GM18502 (cell line): ENCODE data around the gene FER.
"Not testable (repeated sequence)": the region's sequence is repeated elsewhere in the genome, so short reads cannot be mapped to it uniquely, and the experiment has no call there.

ENCODE experiments used
- ATAC-seq: cut with Tn5 transposase; IDR thresholded peaks from one replicate; pipeline ENCODE4 v1.9.1; 2021; ENCODE audit warnings: mild to moderate bottlenecking; ENCODE audit not compliant: unreplicated experiment, poor library complexity

Gene FER

GRCh38 chr5:108942701-108943100 is 195.0 kb downstream of the FER start:
- ATAC-seq: no peak

DNA sequence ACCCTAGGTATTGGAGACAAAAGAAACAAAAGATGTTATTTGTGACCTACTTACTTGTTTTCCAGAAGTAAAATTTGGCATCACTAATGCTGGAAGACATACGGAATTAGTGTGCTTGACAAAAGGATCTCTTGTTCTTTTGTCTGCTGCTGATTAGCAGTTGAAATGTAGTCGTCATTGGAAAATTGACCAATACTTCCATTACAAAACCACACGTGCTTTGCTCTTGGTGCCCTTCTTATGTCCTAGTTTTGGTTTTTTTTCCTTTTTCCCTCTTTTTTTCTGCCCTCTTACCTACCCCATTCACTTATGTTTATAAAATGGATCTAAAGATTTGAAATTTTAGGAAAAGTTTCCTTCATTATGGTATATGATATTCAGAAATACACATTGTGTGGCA is 197.4 kb downstream of the FER start:
- ATAC-seq: no peak

- ATAC-seq: no peak
Measured at GRCh38 chr5:108946008-108946407, 198.3 kb downstream of the FER start.

DNA sequence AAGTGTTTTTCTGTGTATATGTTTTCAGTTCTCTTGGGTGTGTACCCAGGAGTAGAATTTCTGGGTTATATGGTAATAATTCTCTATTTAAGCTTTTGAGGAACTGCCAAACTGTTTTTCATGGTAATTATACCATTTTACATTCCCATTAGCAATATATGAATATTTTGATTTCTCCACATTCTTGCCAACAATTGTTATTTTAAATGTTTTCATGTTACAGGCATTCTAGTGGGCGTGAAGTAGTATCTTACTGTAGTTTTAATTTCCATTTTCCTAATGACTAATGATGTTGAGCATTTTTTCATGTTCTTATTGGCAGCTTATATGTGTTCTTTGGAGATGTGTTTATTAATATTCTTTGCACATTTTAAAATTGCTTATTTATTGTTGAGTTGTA is 199.5 kb downstream of the FER start:
- no peak for ATAC-seq

- no peak for ATAC-seq
Measured at GRCh38 chr5:108950276-108950675, 202.6 kb downstream of the FER start.

GRCh38 chr5:108953940-108954339 is 206.2 kb downstream of the FER start:
- no peak for ATAC-seq

GRCh38 chr5:108957333-108957732 is 209.6 kb downstream of the FER start:
- no peak for ATAC-seq

DNA sequence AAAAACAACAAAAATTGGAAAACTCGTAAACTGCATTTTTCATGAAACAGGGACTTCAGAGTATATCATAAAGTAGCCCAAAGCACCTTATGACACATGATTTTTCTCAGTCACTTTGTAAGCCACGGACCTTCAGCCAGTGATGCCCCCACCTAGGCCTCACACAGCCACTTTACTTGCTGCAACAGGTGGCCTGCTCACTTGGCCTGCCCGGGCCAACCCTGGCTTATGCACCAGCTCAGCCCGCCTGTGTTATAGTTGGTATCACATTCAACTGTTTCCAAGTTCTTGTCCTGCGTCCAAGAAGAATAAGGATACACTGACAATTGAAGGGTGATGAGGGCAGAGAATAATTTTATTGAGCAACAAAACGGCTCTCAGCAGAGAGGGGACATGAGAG is 219.2 kb downstream of the FER start:
- ATAC-seq: no peak

GRCh38 chr5:108974594-108974993 is 226.9 kb downstream of the FER start:
- ATAC-seq: no peak

DNA sequence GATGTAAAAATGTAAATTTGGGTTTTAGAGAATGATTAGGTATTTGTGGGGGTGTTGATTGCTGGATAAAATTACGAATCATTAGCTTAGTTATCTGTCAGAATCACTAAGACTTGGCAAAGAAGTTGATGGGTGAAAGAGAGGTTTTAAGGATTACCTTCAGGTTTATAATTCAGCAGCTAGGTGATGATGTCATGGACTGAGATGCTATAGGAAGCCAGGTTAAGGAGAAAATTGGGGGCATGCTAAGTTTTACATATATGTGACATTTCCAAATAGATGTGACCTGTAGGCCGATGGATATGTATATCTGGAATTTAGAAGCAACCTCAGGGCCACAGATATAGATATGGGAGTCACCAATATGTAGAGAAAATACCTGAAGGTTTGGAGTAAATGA is 228.0 kb downstream of the FER start:
- no peak for ATAC-seq

DNA sequence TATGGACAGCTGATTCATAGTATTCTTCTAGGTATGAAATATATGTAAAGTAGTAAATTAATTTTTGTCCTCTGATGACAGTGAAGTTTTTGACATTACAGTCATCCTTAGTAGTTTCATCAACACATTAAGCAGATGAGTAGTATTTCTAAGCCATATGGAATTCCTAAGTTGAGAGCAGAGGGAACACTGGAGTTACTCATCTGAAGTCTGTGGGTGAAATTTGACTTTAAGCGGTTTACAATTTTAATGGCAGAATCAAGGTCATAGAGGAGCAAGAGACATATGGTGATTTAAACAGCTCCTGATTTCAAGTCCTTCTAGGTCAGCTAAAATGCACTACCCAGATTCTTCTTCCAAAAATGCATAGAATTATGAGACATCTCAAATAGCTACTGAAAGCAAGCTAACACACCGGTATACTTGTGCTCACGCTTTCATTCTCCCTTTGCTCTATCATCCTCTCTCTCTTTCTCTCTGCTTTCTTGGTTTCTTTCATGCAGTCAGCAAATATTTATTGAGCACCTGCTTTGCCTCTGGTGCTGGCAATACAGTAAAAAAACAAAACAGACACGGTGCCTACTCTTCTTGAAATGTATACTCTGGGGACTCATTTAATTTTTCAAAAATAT is 235.9 kb downstream of the FER start:
- no peak for ATAC-seq

DNA sequence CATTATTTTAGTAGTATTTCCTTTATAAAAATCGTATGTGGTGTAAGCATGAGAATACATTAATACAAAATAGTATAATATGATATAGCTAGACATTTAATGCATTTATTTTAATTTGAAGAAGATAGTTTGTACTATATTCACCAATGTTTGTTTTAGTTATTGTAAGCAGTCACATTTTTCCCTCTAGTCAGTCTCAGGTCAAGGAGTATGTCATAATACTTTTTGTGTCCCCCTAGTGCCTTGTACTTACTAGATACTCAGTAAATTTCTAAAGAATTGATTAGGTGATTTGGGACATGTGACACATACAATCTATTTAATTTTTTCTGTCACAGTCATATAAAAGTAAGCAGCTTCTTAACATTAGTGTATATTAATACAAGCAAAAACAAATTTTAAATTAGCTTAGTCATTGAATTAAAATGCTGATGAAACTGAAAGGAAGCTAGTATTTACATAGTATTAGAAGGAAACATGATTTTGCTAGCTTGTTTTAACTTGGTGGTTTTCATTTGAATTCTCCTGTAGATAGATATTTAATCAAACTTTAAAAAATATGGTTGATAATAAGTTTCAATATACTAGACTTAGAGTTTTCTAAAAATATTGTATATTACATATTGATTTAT is 242.2 kb downstream of the FER start:
- ATAC-seq: no peak

- ATAC-seq: not testable (repeated sequence)
Measured at GRCh38 chr5:108992396-108993085, 244.8 kb downstream of the FER start.

DNA sequence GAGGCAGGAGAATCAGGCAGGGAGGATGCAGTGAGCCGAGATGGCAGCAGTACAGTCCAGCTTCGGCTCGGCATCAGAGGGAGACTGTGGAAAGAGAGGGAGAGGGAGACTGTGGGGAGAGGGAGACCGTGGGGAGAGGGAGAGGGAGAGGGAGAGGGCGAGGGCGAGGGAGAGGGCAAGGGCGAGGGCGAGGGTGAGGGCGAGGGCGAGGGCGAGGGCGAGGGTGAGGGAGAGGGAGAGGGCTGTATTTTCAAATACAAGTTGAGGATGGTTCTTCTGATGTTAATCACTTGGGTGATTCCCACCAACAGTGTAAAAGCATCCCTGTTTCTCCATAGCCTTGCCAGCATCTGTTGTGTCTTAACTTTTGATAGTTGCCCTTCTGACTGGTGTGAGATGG is 245.7 kb downstream of the FER start:
- not testable (repeated sequence) for ATAC-seq

- ATAC-seq: no peak
Measured at GRCh38 chr5:108997720-108998119, 250.0 kb downstream of the FER start.

- no peak for ATAC-seq
Measured at GRCh38 chr5:108998216-108998615, 250.5 kb downstream of the FER start.

- peak; percentile 75 for ATAC-seq
Measured at GRCh38 chr5:109003928-109004327, 256.2 kb downstream of the FER start.

DNA sequence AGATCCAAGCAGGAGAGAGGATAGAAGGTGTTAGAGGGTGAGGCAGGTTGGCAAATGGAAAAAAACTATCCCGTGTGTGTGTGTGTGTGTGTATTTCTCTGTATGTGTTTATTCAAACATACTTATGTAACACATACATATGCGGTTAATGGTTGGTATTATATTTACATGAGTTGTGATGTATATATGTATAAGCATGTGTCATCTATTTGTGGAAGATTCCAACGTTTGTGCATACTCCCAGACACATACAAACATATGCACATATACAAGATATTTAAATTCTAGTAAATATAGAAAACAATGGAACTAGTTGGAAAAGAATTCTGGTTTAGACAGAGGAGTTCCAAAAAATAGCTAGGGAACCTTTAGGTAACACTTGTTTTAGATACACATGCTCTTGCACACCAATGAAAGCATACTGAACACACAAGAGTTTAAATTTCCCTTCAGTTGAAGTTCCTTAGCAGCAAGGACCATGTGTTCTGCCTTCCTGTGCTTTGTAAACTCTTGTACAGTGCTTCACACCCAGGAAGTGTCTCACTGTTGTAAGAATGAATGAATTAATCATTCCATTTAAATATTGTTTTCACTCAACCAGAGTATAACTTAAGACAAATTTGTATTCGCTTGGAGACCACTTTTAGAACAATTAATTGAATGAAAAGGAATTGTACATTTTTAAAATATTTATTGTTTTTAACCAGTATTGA is 257.8 kb downstream of the FER start:
- ATAC-seq: no peak

DNA sequence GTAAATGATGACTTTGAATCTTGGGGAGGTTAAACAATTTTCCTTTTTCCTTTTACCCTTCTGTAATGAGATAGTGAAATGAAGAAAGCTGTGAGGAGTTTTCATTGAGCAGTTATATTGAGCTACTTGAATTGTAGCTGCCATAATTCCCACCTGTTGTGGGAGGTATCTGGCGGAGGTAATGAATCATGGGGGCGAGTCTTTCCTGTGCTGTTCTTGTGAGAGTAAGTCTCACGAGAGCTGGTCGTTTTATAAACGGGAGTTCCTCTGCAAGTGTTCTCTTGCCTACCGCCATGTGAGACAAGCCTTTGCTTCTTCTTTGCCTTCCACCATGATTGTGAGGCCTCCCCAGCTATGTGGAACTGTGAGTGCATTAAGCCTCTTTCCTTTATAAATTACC is 258.4 kb downstream of the FER start:
- no peak for ATAC-seq

GRCh38 chr5:109016300-109016699 is 268.6 kb downstream of the FER start:
- ATAC-seq: no peak

GRCh38 chr5:109022056-109022455 is 274.4 kb downstream of the FER start:
- ATAC-seq: no peak
